ENCODE measurements around the gene RSAD2.

- peak; percentile 25 for TF ChIP-seq CTCF (IDR thresholded peaks at IDR 0.05; ENCODE audit: low read length)
- TF ChIP-seq EZH2 (optimal IDR thresholded peaks at IDR 0.05; ENCODE audit: low read depth, low read length) = no peak
- no peak for TF ChIP-seq EZH2phosphoT487 (IDR thresholded peaks at IDR 0.05; ENCODE audit: low read length)
These were observed 31.7 kb upstream of the RSAD2 start for GRCh38 chr2:6845903-6846302.

Measured in MM.1S (cell line).